GM12878 (cell line): Measurements from ENCODE around the gene GALT. TPM values are rescaled to one million over a fixed set of nuclear protein-coding genes. Genes with fewer than 3 reads are reported as not detected.

Source experiments
- ATAC-seq: fragments of 200-7000 bp; cut with Tn5 transposase; 3 replicates; pipeline ENCODE4 v1.9.1; 2020; ENCODE audit warnings: mild to moderate bottlenecking, moderate library complexity
- BruUV-seq: library from RNA; stranded (reverse); fragments of 400-500 nt; replicated peaks from 2 replicates; lab custom pipeline; 2021; lab: Mats Ljungman, UMichigan
- CTCF ChIA-PET: fragments of 300-600 bp; sonication (Branson Sonifier 250); formaldehyde crosslinking; extraction: SDS; loops from one replicate; lab custom pipeline; 2021; ENCODE audit warnings: inconsistent platforms; lab: Yijun Ruan, JAX
- POLR2A ChIA-PET: fragments of 350-600 bp; formaldehyde crosslinking; extraction: SDS; loops from one replicate; lab custom pipeline; 2021; ENCODE audit warnings: inconsistent platforms; lab: Charles Lee
- RAD21 ChIA-PET: fragments of 300-600 bp; sonication (Branson Sonifier 250); formaldehyde crosslinking; loops from one replicate; lab custom pipeline; 2023; ENCODE audit warnings: antibody characterized with exemption; ENCODE audit not compliant: unreplicated experiment; lab: Charles Lee
- SMC1A ChIA-PET: fragments of 300-600 bp; sonication (Branson Sonifier 250); formaldehyde crosslinking; loops from one replicate; lab custom pipeline; 2023; ENCODE audit not compliant: unreplicated experiment, uncharacterized antibody; lab: Charles Lee
- DNase-seq: peaks from one replicate; pipeline ENCODE4 v3.0.0-alpha.2; 2011; ENCODE audit warnings: low read depth, low spot score
- FAIRE-seq: peaks from 3 replicates; lab custom pipeline; 2011; peaks lifted over from hg19 to GRCh38; lab: Jason Lieb, UNC
- H2AFZ ChIP-seq: 2 replicates; pipeline ENCODE4 v1.6.0; 2011; ENCODE audit warnings: low read depth, low read length, control low read depth; ENCODE audit not compliant: control insufficient read depth
- H3K27ac ChIP-seq: 2 replicates; pipeline ENCODE4 v1.5.1; 2011; ENCODE audit warnings: control low read depth; ENCODE audit not compliant: control insufficient read depth, insufficient read depth
- H3K27me3 ChIP-seq, 2 experiments: replicated peaks in 1 of 2; 2 replicates each; pipeline versions ENCODE4 v1.6.0 to v1.6.1; 2011; ENCODE audit warnings: low read length in 1 of 2; ENCODE audit not compliant: control insufficient read depth in 2 of 2, insufficient read depth in 2 of 2
- H3K36me3 ChIP-seq, 2 experiments: 2 replicates each; pipeline ENCODE4 v1.5.1; 2011; ENCODE audit warnings: low read length in 1 of 2; ENCODE audit not compliant: control insufficient read depth in 2 of 2, insufficient read depth in 2 of 2
- H3K4me1 ChIP-seq: 2 replicates; pipeline ENCODE4 v1.6.1; 2011; ENCODE audit warnings: mild to moderate bottlenecking, low read length, moderate library complexity, mixed read lengths; ENCODE audit not compliant: control insufficient read depth, insufficient read depth
- H3K4me2 ChIP-seq: 2 replicates; pipeline ENCODE4 v1.6.0; 2011; ENCODE audit warnings: control low read depth; ENCODE audit not compliant: control insufficient read depth, insufficient read depth
- H3K4me3 ChIP-seq: fragments of 200-600 bp; sonication (generic); 2 replicates; pipeline ENCODE4 v1.5.1; 2016
- H3K79me2 ChIP-seq: 2 replicates; pipeline ENCODE4 v1.6.0; 2011; ENCODE audit warnings: low read length; ENCODE audit not compliant: control insufficient read depth, insufficient read depth
- H3K9ac ChIP-seq: 2 replicates; pipeline ENCODE4 v1.8.0; 2011; ENCODE audit warnings: low read length, control low read depth, mixed read lengths; ENCODE audit not compliant: control insufficient read depth, insufficient read depth
- H3K9me3 ChIP-seq: replicated peaks from 3 replicates; pipeline ENCODE4 v1.5.1; 2011; ENCODE audit warnings: mild to moderate bottlenecking, low read length; ENCODE audit not compliant: control insufficient read depth, insufficient read depth
- H4K20me1 ChIP-seq: 2 replicates; pipeline ENCODE4 v1.6.0; 2011; ENCODE audit not compliant: control insufficient read depth, insufficient read depth
- ATF2 ChIP-seq: IDR thresholded peaks from 2 replicates; pipeline ENCODE4 v1.6.1; 2012; ENCODE audit warnings: low read length, inconsistent platforms
- BRCA1 ChIP-seq: IDR thresholded peaks from 2 replicates; pipeline ENCODE4 v1.6.1; 2011; ENCODE audit warnings: low read depth, low read length, improper control_type of control experiment
- EED ChIP-seq: sonication (generic); IDR thresholded peaks from 2 replicates; pipeline ENCODE4 v1.6.1; 2016; ENCODE audit warnings: antibody characterized with exemption, low read depth
- IKZF2 ChIP-seq, 2 experiments: fragments of 450-650 bp; IDR thresholded peaks; 2 replicates each; pipeline ENCODE4 v1.6.1; 2017; ENCODE audit warnings: mild to moderate bottlenecking in 2 of 2, moderate library complexity in 2 of 2
- NFYA ChIP-seq: IDR thresholded peaks from 2 replicates; pipeline ENCODE4 v1.6.1; 2011; ENCODE audit warnings: low read depth, mild to moderate bottlenecking, low read length, improper control_type of control experiment, borderline replicate concordance
- POLR2AphosphoS2 ChIP-seq: IDR thresholded peaks from 2 replicates; pipeline ENCODE4 v1.6.1; 2011; ENCODE audit warnings: low read depth, mild to moderate bottlenecking, low read length, improper control_type of control experiment, moderate library complexity
- SMARCA5 ChIP-seq: fragments of 450-650 bp; IDR thresholded peaks from 2 replicates; pipeline ENCODE4 v1.6.1; 2017; ENCODE audit warnings: mild to moderate bottlenecking
- SPI1 ChIP-seq: IDR thresholded peaks from 2 replicates; pipeline ENCODE4 v1.6.1; 2011; ENCODE audit warnings: low read depth, mild to moderate bottlenecking, low read length, moderate library complexity, borderline replicate concordance; ENCODE audit not compliant: insufficient read depth
- SUPT20H ChIP-seq: IDR thresholded peaks from 2 replicates; pipeline ENCODE4 v1.6.1; 2011; ENCODE audit warnings: low read depth, mild to moderate bottlenecking, low read length, moderate library complexity, borderline replicate concordance; ENCODE audit not compliant: control insufficient read depth
- ZNF207 ChIP-seq: fragments of 450-650 bp; IDR thresholded peaks from 2 replicates; pipeline ENCODE4 v1.6.1; 2014; ENCODE audit warnings: antibody characterized with exemption, mild to moderate bottlenecking, borderline replicate concordance
- ZNF384 ChIP-seq: IDR thresholded peaks from 2 replicates; pipeline ENCODE4 v1.6.1; 2012; ENCODE audit warnings: low read depth, mild to moderate bottlenecking, low read length, improper control_type of control experiment, borderline replicate concordance
- WGBS: methylation state at CpG from one replicate; pipeline ENCODE4 v1.1.6; 2016; ENCODE audit warnings: low lambda C conversion rate; ENCODE audit not compliant: insufficient replicate concordance, insufficient coverage; ENCODE audit errors: missing lambda C conversion rate; 5-methylcytosine and 5-hydroxymethylcytosine counted together
- in situ Hi-C: fragments of 300-500 bp; cut with MboI; formaldehyde crosslinking; loops from 9 replicates; pipeline ENCODE4 v1.14.3; 2018; ENCODE audit warnings: mixed read lengths
- intact Hi-C: fragments of 100-400 bp; cut with micrococcal nuclease; formaldehyde crosslinking; loops from one replicate; pipeline ENCODE4 v1.14.2; 2022; ENCODE audit not compliant: unreplicated experiment
- polyA plus RNA-seq, 11 experiments: library from polyadenylated mRNA; depleted of rRNA in 4 of 11; unstranded in 6 of 11; stranded (reverse) in 5 of 11; fragments of >200 nt; fragmentation: Nextera tagmentation in 4 of 11; fragmentation: Illumina TruSeq in 1 of 11; extraction: Ambion mirVana in 4 of 11; extraction: Trizol in 1 of 11; gene quantifications; 1 replicate in 1 of 11; 2 replicates in 10 of 11; pipeline versions ENCODE4 v1.2.1 to v1.2.3, GENCODE V29; 2011 to 2016; ENCODE audit warnings: inconsistent platforms in 2 of 11, missing spikeins in 2 of 11, low read depth in 1 of 11
- total RNA-seq, 4 experiments: library from RNA; depleted of rRNA in 3 of 4; stranded (reverse); fragments of >200 nt in 3 of 4; fragmentation: Illumina TruSeq in 1 of 4; extraction: Trizol in 1 of 4; gene quantifications; 2 replicates each; pipeline versions ENCODE4 v1.2.1 to v1.2.3, GENCODE V29; 2013 to 2021
- TF ChIP-seq, protein P1 (sequence below): fragments of 450-650 bp; conservative IDR thresholded peaks from 2 replicates; pipeline ENCODE4 v1.6.1; 2017; ENCODE audit warnings: mild to moderate bottlenecking, moderate library complexity

GALT gene
- total and polyA plus RNA-seq, 10 of the 15 experiments (the other 5 are each of a cell fraction or from before 2014, with no cell fraction given) = 9.3 to 34.1 (median 26.9) TPM

DNA sequence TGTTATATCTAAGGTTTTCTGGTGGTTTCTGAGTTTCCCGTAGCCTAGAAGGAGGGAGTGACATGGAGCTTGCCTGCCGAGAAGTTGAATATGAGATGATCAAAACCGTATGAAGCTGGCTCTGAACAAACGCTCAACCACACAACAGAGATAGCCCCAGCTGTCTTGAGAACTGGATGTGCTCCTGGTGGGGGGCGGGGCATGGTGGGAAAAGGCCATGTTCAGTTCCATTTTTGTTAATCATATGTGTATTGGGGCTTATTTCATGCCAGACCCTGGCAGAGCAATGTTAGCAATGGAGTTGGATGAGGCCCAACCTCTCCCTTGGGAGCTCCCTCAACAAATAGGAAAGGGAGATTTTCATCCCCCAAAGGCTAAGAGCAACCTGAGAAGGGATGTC is 39.8 kb downstream of the GALT start:
- Histone ChIP-seq H3K27me3 (no peaks in the 10 kb centered on the region; a peak in 3 of 4 replicates), H3K79me2 (no peaks in the 10 kb centered on the region), H4K20me1 (no peaks in the 10 kb centered on the region), H3K27ac (no peak overlapping the region), H3K4me2 (no peak overlapping the region), H3K9me3 (no peaks in the 10 kb centered on the region), H3K36me3 (no peaks in the 10 kb centered on the region), H3K4me3 (no peak overlapping the region), H2AFZ (no peak overlapping the region), H3K4me1 (peaks cover 16% of the 10 kb centered on the region), H3K9ac (no peak overlapping the region)
- DNase-seq (no peak), ATAC-seq (no peak), FAIRE-seq (no peak)
- in situ Hi-C loops = no loop called here
- CTCF ChIA-PET = interaction anchor here (0.8 to 1.1 kb wide), 3 partner anchors 14 to 282 kb away, joined by 4 to 5 read pairs (median 4); no protein-coding TSS in a partner anchor
- RAD21 ChIA-PET = interaction anchor here (0.7 kb wide), 1 partner anchor 16 kb away, joined by 4 read pairs; no protein-coding TSS in a partner anchor
- no TSS peak for BruUV-seq
- POLR2A ChIA-PET = no interaction called here
- TF ChIP-seq IKZF2 (IDR thresholded peaks at IDR 0.05) (no peak), SUPT20H (no peak), ZNF384 (no peak), EED (no peak)
- intact Hi-C loops = no loop called here
- 37% methylated on average over 5 of the region's 5 CpGs for WGBS
- SMC1A ChIA-PET = interaction anchor here (1.0 to 1.1 kb wide), 2 partner anchors 8 to 211 kb away, joined by 3 read pairs; no protein-coding TSS in a partner anchor

DNA sequence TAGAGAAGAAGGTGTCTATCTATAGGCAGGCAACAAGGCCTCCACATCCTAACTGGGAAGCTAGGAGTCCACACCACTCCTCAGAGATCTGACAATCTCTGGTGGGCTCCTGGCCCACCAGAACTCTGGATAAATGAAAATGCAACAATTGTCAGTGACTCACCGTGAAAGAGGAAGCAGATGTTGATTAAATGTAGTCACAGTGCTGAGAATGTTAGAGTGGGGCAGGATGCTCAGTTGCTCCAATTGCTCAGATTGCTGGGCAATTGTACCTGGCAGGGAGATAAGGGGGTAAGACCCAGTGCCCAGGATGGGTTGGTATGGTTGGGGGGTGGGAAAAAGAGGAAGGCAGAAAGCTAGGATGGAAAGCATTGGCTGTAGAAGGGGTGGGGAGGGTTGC is 40.3 kb downstream of the GALT start:
- DNase-seq = no peak
- in situ Hi-C loops (no loop called here), intact Hi-C loops (no loop called here)
- CTCF ChIA-PET = interaction anchor here (0.8 to 1.1 kb wide), 4 partner anchors 12 to 283 kb away, joined by 4 to 5 read pairs (median 4); no protein-coding TSS in a partner anchor
- FAIRE-seq = no peak
- no peak overlapping the region for H3K4me3 ChIP-seq
- no peak for ATAC-seq
- H3K36me3 ChIP-seq = no peaks in the 10 kb centered on the region
- no peaks in the 10 kb centered on the region for H3K9me3 ChIP-seq
- no peak overlapping the region for H3K9ac ChIP-seq
- WGBS = 0% methylated on average over 1 of the region's 1 CpG
- H3K4me2 ChIP-seq = no peak overlapping the region; the same call in 1 of the 2 replicates
- H3K79me2 ChIP-seq = no peaks in the 10 kb centered on the region
- SMC1A ChIA-PET = no interaction called here
- no peak overlapping the region for H3K27ac ChIP-seq
- POLR2A ChIA-PET = no interaction called here
- RAD21 ChIA-PET = no interaction called here
- TF ChIP-seq SPI1 (peak; percentile 14; the same call in 1 of the 2 replicates), SMARCA5 (no peak), ATF2 (no peak), NFYA (no peak), ZNF207 (no peak), POLR2AphosphoS2 (no peak), BRCA1 (no peak)
- TF ChIP-seq, protein P1, sequence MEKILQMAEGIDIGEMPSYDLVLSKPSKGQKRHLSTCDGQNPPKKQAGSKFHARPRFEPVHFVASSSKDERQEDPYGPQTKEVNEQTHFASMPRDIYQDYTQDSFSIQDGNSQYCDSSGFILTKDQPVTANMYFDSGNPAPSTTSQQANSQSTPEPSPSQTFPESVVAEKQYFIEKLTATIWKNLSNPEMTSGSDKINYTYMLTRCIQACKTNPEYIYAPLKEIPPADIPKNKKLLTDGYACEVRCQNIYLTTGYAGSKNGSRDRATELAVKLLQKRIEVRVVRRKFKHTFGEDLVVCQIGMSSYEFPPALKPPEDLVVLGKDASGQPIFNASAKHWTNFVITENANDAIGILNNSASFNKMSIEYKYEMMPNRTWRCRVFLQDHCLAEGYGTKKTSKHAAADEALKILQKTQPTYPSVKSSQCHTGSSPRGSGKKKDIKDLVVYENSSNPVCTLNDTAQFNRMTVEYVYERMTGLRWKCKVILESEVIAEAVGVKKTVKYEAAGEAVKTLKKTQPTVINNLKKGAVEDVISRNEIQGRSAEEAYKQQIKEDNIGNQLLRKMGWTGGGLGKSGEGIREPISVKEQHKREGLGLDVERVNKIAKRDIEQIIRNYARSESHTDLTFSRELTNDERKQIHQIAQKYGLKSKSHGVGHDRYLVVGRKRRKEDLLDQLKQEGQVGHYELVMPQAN = no peak
- TF ChIP-seq, all 136 proteins: peak for 1
- Histone ChIP-seq H4K20me1 (no peaks in the 10 kb centered on the region), H2AFZ (no peak overlapping the region), H3K27me3 (no peaks in the 10 kb centered on the region; a peak in 2 of 4 replicates), H3K4me1 (peaks cover 16% of the 10 kb centered on the region)
- no TSS peak for BruUV-seq
